ENCODE measurements around the gene GRK5. TPM values are rescaled to one million over a fixed set of nuclear protein-coding genes. Genes with fewer than 3 reads are reported as not detected.

GRK5 gene
- total RNA-seq, 1 experiment from 2014 or later, result 4.8 TPM

DNA sequence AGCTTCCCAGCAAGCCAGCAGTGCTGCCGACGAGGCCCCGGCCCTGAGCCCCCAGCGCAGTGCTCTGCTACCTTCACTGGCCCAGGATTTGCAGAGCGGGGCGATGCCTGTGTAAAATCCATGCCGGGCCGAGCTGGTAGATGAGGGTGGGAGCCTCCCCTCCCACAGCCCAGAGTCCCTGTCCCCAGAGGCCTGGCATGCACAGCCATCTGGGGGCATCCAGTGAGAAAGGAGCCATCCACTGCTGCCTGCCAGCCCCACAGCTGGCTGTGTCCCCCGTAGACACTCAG, 218.5 kb downstream of the GRK5 start:
- Histone ChIP-seq H3K36me3 (ENCODE audit: low read depth) (no peaks in the 10 kb centered on the region), H3K9me2 (ENCODE audit: insufficient read depth) (no peaks in the 10 kb centered on the region), H3K4me3 (no peak overlapping the region), H3K27me3 (ENCODE audit: insufficient read depth, low read depth) (no peaks in the 10 kb centered on the region), H3K4me1 (replicated peaks; ENCODE audit: insufficient read depth) (no peaks in the 10 kb centered on the region), H3K9me3 (ENCODE audit: insufficient read depth, low read depth) (no peaks in the 10 kb centered on the region), H4K20me1 (ENCODE audit: insufficient read depth) (no peaks in the 10 kb centered on the region), H3K79me2 (ENCODE audit: low read depth) (no peaks in the 10 kb centered on the region), H3F3A (ENCODE audit: insufficient read depth, low read depth) (no peaks in the 10 kb centered on the region), H3K4me2 (no peak overlapping the region), H3K27ac (no peak overlapping the region), H2AFZ (no peak overlapping the region)
- intact Hi-C loops (cut with micrococcal nuclease; ENCODE audit: unreplicated experiment), result no loop called here
- POLR2A ChIA-PET (ENCODE audit: unreplicated experiment), result no interaction called here
- CTCF ChIA-PET, result no interaction called here
- BruUV-seq (replicated peaks), result no TSS peak
- TF ChIP-seq EZH2 (IDR thresholded peaks at IDR 0.05; ENCODE audit: low read depth), result no peak
- no peak for TF ChIP-seq CTCF (conservative IDR thresholded peaks at IDR 0.05)
- DNase-seq, result no peak

- POLR2A ChIA-PET (ENCODE audit: unreplicated experiment), result no interaction called here
- Histone ChIP-seq H3K9me2 (ENCODE audit: insufficient read depth) (no peaks in the 10 kb centered on the region), H3K4me3 (no peak overlapping the region), H3K9me3 (ENCODE audit: insufficient read depth, low read depth) (no peaks in the 10 kb centered on the region), H3K4me1 (replicated peaks; ENCODE audit: insufficient read depth) (no peaks in the 10 kb centered on the region), H2AFZ (no peak overlapping the region), H3K4me2 (no peak overlapping the region), H3K79me2 (ENCODE audit: low read depth) (no peaks in the 10 kb centered on the region), H4K20me1 (ENCODE audit: insufficient read depth) (no peaks in the 10 kb centered on the region), H3K36me3 (ENCODE audit: low read depth) (no peaks in the 10 kb centered on the region), H3F3A (ENCODE audit: insufficient read depth, low read depth) (no peaks in the 10 kb centered on the region), H3K27me3 (ENCODE audit: insufficient read depth, low read depth) (no peaks in the 10 kb centered on the region), H3K27ac (no peak overlapping the region)
- no TSS peak for BruUV-seq (replicated peaks)
- intact Hi-C loops (cut with micrococcal nuclease; ENCODE audit: unreplicated experiment), result no loop called here
- CTCF ChIA-PET, result no interaction called here
- TF ChIP-seq EZH2 (IDR thresholded peaks at IDR 0.05; ENCODE audit: low read depth), result no peak
- no peak for TF ChIP-seq CTCF (conservative IDR thresholded peaks at IDR 0.05)
- no peak for DNase-seq
Observed at GRCh38 chr10:119426699-119427098, 219.3 kb downstream of the GRK5 start.

DNA sequence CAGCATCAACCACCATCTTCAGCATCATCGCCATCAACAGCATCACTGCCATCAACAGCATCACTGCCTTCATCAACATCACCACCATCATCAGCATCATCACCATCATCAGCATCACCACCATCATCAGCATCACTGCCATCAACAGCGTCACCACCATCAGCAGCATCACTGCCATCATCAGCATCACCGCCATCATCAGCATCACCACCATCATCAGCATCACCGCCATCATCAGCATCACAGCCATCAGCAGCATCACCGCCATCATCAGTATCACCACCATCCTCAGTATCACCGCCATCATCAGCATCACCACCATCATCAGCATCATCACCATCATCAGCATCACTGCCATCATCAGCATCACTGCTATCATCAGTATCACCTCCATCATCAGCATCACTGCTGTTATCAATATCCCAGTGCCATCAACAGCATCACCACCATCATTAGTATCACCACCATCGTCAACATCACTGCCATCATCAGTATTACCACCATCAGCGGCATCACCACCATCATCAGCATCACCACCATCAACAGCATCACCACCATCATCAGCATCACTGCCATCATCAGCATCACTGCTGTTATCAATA, 220.0 kb downstream of the GRK5 start:
- TF ChIP-seq CTCF (conservative IDR thresholded peaks at IDR 0.05) (no peak), EZH2 (IDR thresholded peaks at IDR 0.05; ENCODE audit: low read depth) (no peak)
- no peaks in the 10 kb centered on the region for H3K79me2 ChIP-seq (ENCODE audit: low read depth)
- H3K27ac ChIP-seq, result no peak overlapping the region
- no peak overlapping the region for H2AFZ ChIP-seq
- H3K4me2 ChIP-seq, result no peak overlapping the region
- POLR2A ChIA-PET (ENCODE audit: unreplicated experiment), result no interaction called here
- H3F3A ChIP-seq (ENCODE audit: insufficient read depth, low read depth), result no peaks in the 10 kb centered on the region
- no peaks in the 10 kb centered on the region for H3K27me3 ChIP-seq (ENCODE audit: insufficient read depth, low read depth)
- H3K4me1 ChIP-seq (replicated peaks; ENCODE audit: insufficient read depth), result no peaks in the 10 kb centered on the region
- intact Hi-C loops (cut with micrococcal nuclease; ENCODE audit: unreplicated experiment), result no loop called here
- H3K4me3 ChIP-seq, result no peak overlapping the region
- H3K9me3 ChIP-seq (ENCODE audit: insufficient read depth, low read depth), result no peaks in the 10 kb centered on the region
- CTCF ChIA-PET, result no interaction called here
- DNase-seq, result no peak
- no peaks in the 10 kb centered on the region for H3K36me3 ChIP-seq (ENCODE audit: low read depth)
- no peaks in the 10 kb centered on the region for H4K20me1 ChIP-seq (ENCODE audit: insufficient read depth)
- no TSS peak for BruUV-seq (replicated peaks)
- H3K9me2 ChIP-seq (ENCODE audit: insufficient read depth), result no peaks in the 10 kb centered on the region

Measured in PC-9 (cell line).